Gastroesophageal sphincter (tissue), 4 donors: Measurements from ENCODE around the gene TNK2. TPM values are rescaled to one million over a fixed set of nuclear protein-coding genes. Genes with fewer than 3 reads are reported as not detected.

Experiments used
- ATAC-seq: fragments of 150-250 bp; one replicate; pipeline ENCODE4 v1.9.1; 2016; ENCODE audit warnings: mild to moderate bottlenecking, moderate library complexity
- H3K27ac ChIP-seq, 4 donors: fragments of 200-600 bp; sonication (generic) in 3 of 4; 1 replicate in 3 of 4; 2 replicates in 1 of 4; pipeline ENCODE4 v1.5.1; 2016 to 2019
- H3K27me3 ChIP-seq: fragments of 200-600 bp; sonication (generic); one replicate; pipeline ENCODE4 v1.5.1; 2019
- H3K36me3 ChIP-seq, 2 donors: fragments of 200-600 bp; sonication (generic); one replicate each; pipeline ENCODE4 v1.5.1; 2019; ENCODE audit warnings: control low read depth in 1 of 2
- H3K4me1 ChIP-seq, 3 donors: fragments of 200-600 bp; sonication (generic); 1 replicate in 2 of 3; 2 replicates in 1 of 3; pipeline ENCODE4 v1.5.1; 2016 to 2019; ENCODE audit warnings: control low read depth in 2 of 3
- H3K4me3 ChIP-seq, 2 donors: fragments of 200-600 bp; sonication (generic); one replicate each; pipeline ENCODE4 v1.5.1; 2019; ENCODE audit warnings: mild to moderate bottlenecking in 1 of 2, moderate library complexity in 1 of 2
- H3K9me3 ChIP-seq, 3 donors: fragments of 200-600 bp; sonication (generic); one replicate each; pipeline ENCODE4 v1.5.1; 2017 to 2019; ENCODE audit warnings: control low read depth in 2 of 3
- CTCF ChIP-seq, 4 experiments: fragments of 200-600 bp in 2 of 4; fragments of 450-650 bp in 2 of 4; sonication (generic) in 1 of 4; IDR thresholded peaks; one replicate each; pipeline ENCODE4 v1.5.1; 2017 to 2019; ENCODE audit warnings: antibody characterized with exemption in 4 of 4, mild to moderate bottlenecking in 2 of 4, moderate library complexity in 2 of 4
- EP300 ChIP-seq: sonication (generic); formaldehyde crosslinking; IDR thresholded peaks from one replicate; pipeline ENCODE4 v1.6.1; 2017; ENCODE audit warnings: antibody characterized with exemption, mild to moderate bottlenecking
- POLR2A ChIP-seq, 2 donors: fragments of 450-650 bp; IDR thresholded peaks; one replicate each; pipeline ENCODE4 v1.6.1; 2017; ENCODE audit warnings: antibody characterized with exemption in 2 of 2, mild to moderate bottlenecking in 2 of 2, moderate library complexity in 1 of 2
- POLR2AphosphoS5 ChIP-seq: sonication (generic); formaldehyde crosslinking; IDR thresholded peaks from one replicate; pipeline ENCODE4 v1.6.1; 2017; ENCODE audit warnings: antibody characterized with exemption
- WGBS, 2 donors: methylation state at CpG; one replicate each; pipeline ENCODE4 v1.1.5; 2018; ENCODE audit warnings: low coverage in 1 of 2; 5-methylcytosine and 5-hydroxymethylcytosine counted together
- total RNA-seq, 4 donors: library from RNA; depleted of rRNA; stranded (reverse); fragments of >200 nt; gene quantifications; one replicate each; pipeline ENCODE4 v1.1.0, GENCODE V29; 2016

The TNK2 gene
- total RNA-seq, 4 donors from 2014 or later, result 14.5 to 28.8 (median 23.9) TPM

- no peaks in the 10 kb centered on the region for H3K9me3 ChIP-seq
- WGBS, 2 donors, result 10% methylated on average over 14 of the region's 16 CpGs; no CpG with 5 or more reads in 1 of the 2 donors
- TF ChIP-seq EP300, result no peak
- no peak for TF ChIP-seq POLR2A (IDR thresholded peaks at IDR 0.05)
- no peak for TF ChIP-seq CTCF (IDR thresholded peaks at IDR 0.05)
- no peak for TF ChIP-seq POLR2AphosphoS5
- H3K27ac ChIP-seq, result peak overlapping the region; percentile 56 to 93 (median 91)
- H3K36me3 ChIP-seq, result no peaks in the 10 kb centered on the region
- peak overlapping the region; percentile 55 to 84 for H3K4me3 ChIP-seq
- peak; percentile 7 for ATAC-seq
- H3K27me3 ChIP-seq, result no peaks in the 10 kb centered on the region
- H3K4me1 ChIP-seq, result peaks cover 5 to 74% (median 33%) of the 10 kb centered on the region in 3 donors
Measured at GRCh38 chr3:195896361-195897080, 11.8 kb downstream of the TNK2 start.

GRCh38 chr3:195895861-195896360, 12.4 kb downstream of the TNK2 start:
- H3K27me3 ChIP-seq, result no peaks in the 10 kb centered on the region
- peak; percentile 28 for TF ChIP-seq POLR2AphosphoS5
- no peak for TF ChIP-seq CTCF (IDR thresholded peaks at IDR 0.05)
- peak; percentile 14 to 33 for TF ChIP-seq POLR2A (IDR thresholded peaks at IDR 0.05)
- no peak for TF ChIP-seq EP300
- peak overlapping the region; percentile 55 to 84 for H3K4me3 ChIP-seq
- peak overlapping the region; percentile 56 to 93 (median 91) for H3K27ac ChIP-seq
- ATAC-seq, result peak; percentile 35
- peaks cover 5 to 74% (median 33%) of the 10 kb centered on the region in 3 donors for H3K4me1 ChIP-seq
- no peaks in the 10 kb centered on the region for H3K9me3 ChIP-seq
- no CpG with 5 or more reads among the region's 47 CpGs for WGBS, 2 donors
- H3K36me3 ChIP-seq, result no peaks in the 10 kb centered on the region

GRCh38 chr3:195895078-195895860, 13.1 kb downstream of the TNK2 start:
- Histone ChIP-seq H3K9me3 (no peaks in the 10 kb centered on the region), H3K36me3 (no peaks in the 10 kb centered on the region)

DNA sequence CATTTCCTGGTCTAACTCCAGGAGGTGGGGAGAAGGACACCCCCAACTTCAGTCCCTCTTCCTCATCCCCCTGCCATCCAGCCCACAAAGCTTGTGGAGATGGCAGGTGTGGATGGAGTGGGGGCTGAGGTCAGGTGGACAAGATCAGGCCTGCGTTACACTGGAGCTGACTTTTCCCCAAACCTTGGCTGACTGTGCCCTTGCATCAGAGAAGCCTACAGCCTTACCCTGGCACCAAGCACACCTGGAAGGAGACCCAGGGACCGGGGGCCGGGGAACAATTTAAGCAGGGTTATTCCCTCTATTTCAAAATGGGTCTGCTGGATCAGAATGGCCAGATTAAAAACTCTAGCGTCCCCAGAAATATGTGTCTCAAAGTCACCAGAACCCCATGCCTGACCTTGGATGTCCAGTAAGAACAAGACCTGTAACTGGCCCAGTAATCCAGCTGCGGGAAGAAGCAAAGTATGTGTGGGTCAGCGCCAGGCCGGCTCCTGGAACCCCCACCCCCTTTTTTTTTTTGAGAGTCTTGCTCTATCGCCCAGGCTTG, 14.4 kb downstream of the TNK2 start:
- Histone ChIP-seq H3K4me3 (peak overlapping the region in 1 of 2 donors; percentile 84), H3K27ac (peak overlapping the region; percentile 12 to 93 (median 91)), H3K36me3 (no peaks in the 10 kb centered on the region), H3K4me1 (peaks cover 5 to 93% (median 33%) of the 10 kb centered on the region in 3 donors), H3K9me3 (no peaks in the 10 kb centered on the region), H3K27me3 (no peaks in the 10 kb centered on the region)
- no peak for TF ChIP-seq POLR2AphosphoS5
- TF ChIP-seq CTCF (IDR thresholded peaks at IDR 0.05), result no peak
- TF ChIP-seq POLR2A (IDR thresholded peaks at IDR 0.05), result no peak
- TF ChIP-seq EP300, result no peak
- no peak for ATAC-seq
- WGBS, 2 donors, result 67 to 80% methylated on average over 1 to 3 of the region's 8 CpGs

More at GRCh38 chr3:195895078-195895860, 13.1 kb downstream of the TNK2 start:
- TF ChIP-seq CTCF (IDR thresholded peaks at IDR 0.05), result no peak
- 0% methylated on average over 2 to 6 of the region's 56 CpGs for WGBS, 2 donors
- peak; percentile 41 for ATAC-seq
- no peaks in the 10 kb centered on the region for H3K27me3 ChIP-seq
- H3K4me3 ChIP-seq, result peak overlapping the region; percentile 55 to 84
- H3K27ac ChIP-seq, result peak overlapping the region; percentile 56 to 93 (median 91)
- H3K4me1 ChIP-seq, result peaks cover 5 to 81% (median 33%) of the 10 kb centered on the region in 3 donors
